Ovary (tissue), 3 donors: ENCODE measurements around the gene DUOX1.

Experiments
- EP300 ChIP-seq: sonication (generic); formaldehyde crosslinking; IDR thresholded peaks from one replicate; pipeline ENCODE4 v1.6.1; 2017; ENCODE audit warnings: antibody characterized with exemption
- POLR2A ChIP-seq: fragments of 450-650 bp; IDR thresholded peaks from one replicate; pipeline ENCODE4 v1.6.1; 2017; ENCODE audit warnings: antibody characterized with exemption, mild to moderate bottlenecking, moderate library complexity
- TF ChIP-seq, protein P1 (sequence below), 3 donors: fragments of 450-650 bp in 2 of 3; fragments of 200-600 bp in 1 of 3; IDR thresholded peaks; one replicate each; pipeline versions ENCODE4 v1.5.1 to v1.8.0; 2016 to 2022; ENCODE audit warnings: antibody characterized with exemption in 3 of 3, mild to moderate bottlenecking in 1 of 3
- donor health status: DM: no; HTN: no; CAD: no.

DNA sequence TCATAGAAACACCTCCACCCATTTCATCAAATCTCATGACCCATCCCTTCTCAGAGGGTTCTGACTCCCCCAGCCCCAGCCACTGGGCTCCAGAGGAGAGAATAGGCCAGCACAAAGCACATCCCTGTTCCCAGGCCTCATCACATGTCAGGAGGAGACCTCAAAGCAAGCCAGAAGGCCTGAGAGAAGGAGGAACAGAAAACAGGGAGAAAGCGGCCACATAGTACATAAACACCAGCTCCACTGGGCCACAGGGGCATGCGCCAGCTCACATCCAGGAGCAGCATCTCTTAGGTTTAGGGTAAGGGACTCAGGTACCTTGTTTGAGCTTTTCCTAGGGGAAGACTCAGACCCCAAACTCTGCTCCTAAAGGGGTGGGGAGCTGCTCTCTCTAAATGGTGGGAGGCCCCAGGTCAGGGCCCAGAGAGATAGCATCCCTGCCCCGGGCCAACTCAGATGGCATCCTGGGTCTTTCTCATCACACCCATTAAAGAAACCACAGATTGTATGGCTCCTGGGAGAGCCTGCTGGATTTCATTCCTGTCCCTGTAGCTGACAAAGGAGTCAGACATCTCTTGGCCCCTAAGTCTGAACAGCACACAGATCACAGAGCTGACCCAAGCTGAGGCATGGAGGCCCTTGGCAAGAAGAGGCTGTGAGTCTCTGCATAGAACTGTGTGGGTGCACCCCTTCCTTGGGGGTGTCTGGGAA lies 55.4 kb downstream of the DUOX1 start:
- TF ChIP-seq, protein P1, sequence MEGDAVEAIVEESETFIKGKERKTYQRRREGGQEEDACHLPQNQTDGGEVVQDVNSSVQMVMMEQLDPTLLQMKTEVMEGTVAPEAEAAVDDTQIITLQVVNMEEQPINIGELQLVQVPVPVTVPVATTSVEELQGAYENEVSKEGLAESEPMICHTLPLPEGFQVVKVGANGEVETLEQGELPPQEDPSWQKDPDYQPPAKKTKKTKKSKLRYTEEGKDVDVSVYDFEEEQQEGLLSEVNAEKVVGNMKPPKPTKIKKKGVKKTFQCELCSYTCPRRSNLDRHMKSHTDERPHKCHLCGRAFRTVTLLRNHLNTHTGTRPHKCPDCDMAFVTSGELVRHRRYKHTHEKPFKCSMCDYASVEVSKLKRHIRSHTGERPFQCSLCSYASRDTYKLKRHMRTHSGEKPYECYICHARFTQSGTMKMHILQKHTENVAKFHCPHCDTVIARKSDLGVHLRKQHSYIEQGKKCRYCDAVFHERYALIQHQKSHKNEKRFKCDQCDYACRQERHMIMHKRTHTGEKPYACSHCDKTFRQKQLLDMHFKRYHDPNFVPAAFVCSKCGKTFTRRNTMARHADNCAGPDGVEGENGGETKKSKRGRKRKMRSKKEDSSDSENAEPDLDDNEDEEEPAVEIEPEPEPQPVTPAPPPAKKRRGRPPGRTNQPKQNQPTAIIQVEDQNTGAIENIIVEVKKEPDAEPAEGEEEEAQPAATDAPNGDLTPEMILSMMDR (IDR thresholded peaks at IDR 0.05) = no peak
- TF ChIP-seq POLR2A (no peak), EP300 (no peak)
